Endothelial cell of umbilical vein (primary cell): ENCODE measurements around the gene ARF4.

Experiments
- CTCF ChIP-seq, 2 donors: IDR thresholded peaks; 1 replicate in 1 of 2; 2 replicates in 1 of 2; pipeline ENCODE4 v1.5.1; 2011; ENCODE audit warnings: low read length in 2 of 2, mild to moderate bottlenecking in 2 of 2, moderate library complexity in 2 of 2, control low read depth in 1 of 2, inconsistent platforms in 1 of 2, low read depth in 1 of 2; ENCODE audit not compliant: insufficient read depth in 1 of 2; ENCODE audit errors: extremely low read depth in 1 of 2
- EZH2 ChIP-seq: IDR thresholded peaks from 2 replicates; pipeline ENCODE4 v1.6.1; 2012; ENCODE audit warnings: borderline replicate concordance, low read depth, mild to moderate bottlenecking, moderate library complexity, low read length, inconsistent platforms; ENCODE audit not compliant: severe bottlenecking
- MYC ChIP-seq: IDR thresholded peaks from one replicate; pipeline ENCODE4 v1.6.1; 2011; ENCODE audit warnings: mild to moderate bottlenecking, low read depth, low read length

- TF ChIP-seq CTCF (IDR thresholded peaks at IDR 0.05; ENCODE audit: extremely low read depth in 1 of 2, insufficient read depth in 1 of 2, low read depth in 1 of 2, low read length in 2 of 2) (no peak), EZH2 (no peak), MYC (no peak)
These were observed 58.7 kb downstream of the ARF4 start for GRCh38 chr3:57538465-57538864.
